GM18511 (cell line): ENCODE results near the gene INSL4.
A peak's percentile ranks its signal among the peaks of the same experiment; 100 is the strongest.

Experiments used
- ATAC-seq: cut with Tn5 transposase; IDR thresholded peaks from one replicate; pipeline ENCODE4 v1.9.1; 2021; ENCODE audit warnings: mild to moderate bottlenecking, moderate library complexity; ENCODE audit not compliant: unreplicated experiment

INSL4 gene

GRCh38 chr9:5231212-5231611 lies at the start of gene INSL4:
INSL4 (plus strand) TSS chr9:5231419; CDS start chr9:5231524, 105 bp downstream.
- ATAC-seq: no peak

DNA sequence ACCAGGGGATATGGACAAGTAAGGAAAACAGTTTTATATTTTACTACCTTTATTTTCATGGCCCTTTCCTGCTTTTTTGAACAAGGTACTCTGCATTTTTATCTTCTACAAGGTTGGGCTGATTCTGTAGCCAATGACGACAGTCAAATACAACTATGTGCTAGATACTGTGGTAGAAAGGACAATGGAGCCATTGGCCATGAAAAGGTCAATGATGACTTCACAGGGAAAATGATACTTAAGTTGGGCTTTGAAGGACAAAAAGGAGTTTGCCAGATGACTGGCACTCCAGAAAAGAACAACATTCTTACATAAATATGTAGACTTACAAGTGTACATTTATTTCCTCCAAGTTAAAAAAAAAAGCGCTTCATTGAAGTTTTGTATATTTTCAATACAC lies 46.4 kb upstream of the INSL4 start:
- no peak for ATAC-seq

- no peak for ATAC-seq
These were observed 45.9 kb upstream of the INSL4 start, which contains the start of gene INSL6 for GRCh38 chr9:5185220-5185840. INSL6 (minus strand) TSS chr9:5185639; CDS start chr9:5185602, 37 bp downstream.

- ATAC-seq: no peak
These were observed 44.6 kb upstream of the INSL4 start for GRCh38 chr9:5186416-5187169.

GRCh38 chr9:5188060-5188984 lies 42.9 kb upstream of the INSL4 start:
- ATAC-seq: no peak

DNA sequence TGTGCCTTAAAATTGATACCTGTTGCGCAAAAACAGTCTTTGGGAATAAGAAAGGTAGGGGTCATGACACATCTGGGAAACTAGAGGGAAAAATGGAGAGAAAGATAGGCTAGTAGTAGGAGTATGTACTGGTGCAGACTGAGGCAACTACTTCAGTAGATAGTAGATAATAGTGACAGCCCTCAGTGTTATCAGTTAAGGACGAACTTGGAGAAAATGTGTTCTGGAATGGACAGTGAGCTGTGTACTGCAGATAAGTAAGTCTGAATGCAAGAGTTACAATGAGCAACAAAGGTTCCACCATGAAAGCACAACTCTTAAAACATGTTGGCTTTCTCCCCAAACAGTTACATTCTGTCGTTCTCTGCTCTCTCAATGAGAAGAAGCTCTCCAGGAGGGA lies 39.2 kb upstream of the INSL4 start:
- no peak for ATAC-seq

GRCh38 chr9:5193345-5193744 lies 37.9 kb upstream of the INSL4 start:
- no peak for ATAC-seq

DNA sequence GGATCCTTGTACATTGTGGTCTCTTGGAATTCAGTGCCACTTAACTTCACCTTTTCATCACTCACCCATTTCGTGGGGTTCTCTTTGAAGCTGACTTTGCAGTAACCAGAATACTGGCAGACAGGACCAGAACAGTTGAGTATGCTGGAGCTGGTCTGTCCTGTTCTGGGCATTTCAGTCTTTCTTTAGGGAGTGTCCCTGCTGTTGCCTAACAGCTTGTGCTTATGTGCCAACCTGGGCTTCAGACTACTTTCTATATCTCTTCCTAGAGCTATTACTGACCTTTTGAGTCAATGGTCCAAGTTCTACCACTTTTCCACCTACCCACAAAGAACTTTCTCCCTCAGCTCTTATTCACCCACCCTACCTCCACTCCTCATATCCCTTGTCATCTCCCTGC lies 35.8 kb upstream of the INSL4 start:
- ATAC-seq: no peak

GRCh38 chr9:5205071-5205470 lies 26.1 kb upstream of the INSL4 start:
- ATAC-seq: no peak

DNA sequence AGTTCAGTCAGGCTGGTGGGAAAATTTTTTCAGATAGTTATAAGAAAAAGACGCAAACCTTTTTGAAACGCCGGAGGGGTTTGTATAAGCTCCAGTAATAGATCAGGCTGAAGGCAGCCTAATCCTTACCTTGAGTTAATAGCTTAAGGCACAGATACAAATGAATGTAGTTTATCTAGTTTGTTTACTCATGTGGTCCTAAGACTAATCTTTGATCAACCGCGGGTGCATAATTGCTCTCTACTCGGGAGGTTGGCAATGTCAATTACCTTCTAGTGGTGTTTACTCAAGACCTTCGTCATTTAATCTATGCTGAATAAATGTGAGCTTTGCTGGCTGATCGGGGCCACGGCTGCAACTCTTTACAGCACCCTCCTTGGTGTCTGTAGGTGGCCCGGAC lies 665 bp upstream of the INSL4 start:
- ATAC-seq: no peak

DNA sequence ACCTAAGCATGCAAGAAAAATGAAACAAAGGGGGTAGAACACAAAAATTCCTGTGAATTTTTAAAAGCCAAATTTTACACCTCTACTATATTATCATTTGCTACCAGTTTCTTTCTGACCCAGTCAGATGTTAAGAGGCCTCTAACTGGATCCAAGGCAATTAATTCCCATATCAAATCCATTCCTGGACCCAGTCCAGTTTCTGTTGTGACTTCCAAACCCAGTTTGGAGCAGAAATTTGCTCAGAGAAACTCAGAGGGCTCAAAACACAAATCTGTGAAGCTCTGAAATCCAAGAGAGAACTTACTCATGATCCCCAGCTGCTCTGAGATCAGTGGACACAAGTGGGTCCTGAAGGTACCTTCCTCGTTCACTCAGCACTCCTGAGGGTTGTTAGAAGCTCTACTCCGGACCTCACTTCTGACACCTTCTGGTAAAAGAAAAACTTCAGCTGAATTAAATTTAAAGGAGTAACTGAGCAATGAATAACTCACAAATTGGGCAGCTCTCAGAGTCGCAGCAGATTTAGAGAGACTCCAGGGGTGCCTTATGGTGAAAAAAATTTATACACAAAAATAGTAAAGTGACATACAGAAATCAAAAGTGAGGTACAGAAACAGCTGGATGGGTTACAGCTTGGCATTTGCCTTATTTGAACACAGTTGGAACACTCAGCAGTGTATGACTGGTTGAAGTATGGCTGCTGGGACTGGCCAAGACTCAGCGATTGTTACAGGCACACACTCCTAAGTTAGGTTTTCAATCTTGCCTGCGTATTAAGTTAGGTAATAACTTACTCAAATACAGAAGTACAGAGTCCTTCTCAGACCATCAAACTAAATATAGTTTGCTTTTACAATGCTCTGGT lies 32.4 kb downstream of the INSL4 start:
- peak; percentile 75 for ATAC-seq

DNA sequence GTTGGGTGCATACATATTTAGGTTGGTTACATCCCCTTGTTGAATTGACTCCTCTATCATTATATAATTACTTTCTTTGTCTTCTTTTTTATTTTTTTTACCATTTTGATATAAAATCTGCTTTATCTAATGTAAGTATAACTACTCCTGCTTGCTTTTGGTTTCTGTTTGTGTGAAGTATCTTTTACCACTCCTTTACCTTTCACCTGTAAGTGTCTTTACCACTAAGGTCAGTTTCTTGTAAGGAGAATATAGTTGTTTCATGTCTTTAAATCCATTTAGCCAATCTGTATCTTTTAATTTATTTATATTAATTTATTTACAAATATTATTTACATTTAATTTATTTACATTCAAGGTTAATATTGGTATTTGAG lies 33.0 kb downstream of the INSL4 start:
- peak; percentile 65 for ATAC-seq

GRCh38 chr9:5265939-5266338 lies 34.7 kb downstream of the INSL4 start:
- no peak for ATAC-seq

DNA sequence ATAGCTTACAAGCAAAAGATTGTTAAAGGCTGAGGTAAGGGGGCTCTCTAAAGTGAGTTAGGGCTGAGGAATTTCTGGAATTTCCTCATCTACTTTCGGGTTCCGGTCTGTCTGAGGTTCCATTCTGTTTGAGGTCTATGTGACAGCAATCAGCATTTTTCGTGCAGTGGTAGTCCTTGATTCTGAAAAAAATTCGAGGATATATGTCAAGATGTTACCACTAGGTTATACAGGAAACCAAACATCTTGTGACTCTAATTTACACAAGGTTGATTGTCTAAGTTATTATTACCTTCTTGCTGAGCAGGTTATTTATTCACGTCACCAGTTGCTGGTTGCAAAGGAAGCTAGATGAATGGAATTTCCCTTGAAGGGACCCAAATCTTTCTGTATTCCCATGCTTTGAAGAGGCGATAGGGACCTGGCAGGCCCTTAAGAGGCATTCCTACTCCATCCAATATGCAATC lies 38.1 kb downstream of the INSL4 start:
- ATAC-seq: no peak

DNA sequence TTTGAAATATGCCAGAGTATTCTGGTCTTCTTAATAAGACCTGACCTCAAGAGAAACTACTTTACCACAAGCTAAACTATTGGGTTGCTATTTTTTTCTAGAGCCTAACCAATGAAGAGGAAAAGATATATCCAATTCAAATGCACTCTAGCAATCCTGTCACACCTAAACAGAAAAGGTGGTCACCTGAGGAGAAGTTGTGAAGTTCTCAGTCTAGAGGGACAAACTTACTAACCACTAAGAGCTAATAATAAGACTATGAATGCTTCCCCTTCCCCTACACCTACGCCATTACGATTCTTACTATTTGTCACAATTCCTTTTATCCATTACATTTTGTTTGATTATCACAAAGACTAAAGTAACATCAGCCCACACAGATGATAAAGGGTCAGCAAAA lies 43.6 kb downstream of the INSL4 start:
- peak; percentile 66 for ATAC-seq

DNA sequence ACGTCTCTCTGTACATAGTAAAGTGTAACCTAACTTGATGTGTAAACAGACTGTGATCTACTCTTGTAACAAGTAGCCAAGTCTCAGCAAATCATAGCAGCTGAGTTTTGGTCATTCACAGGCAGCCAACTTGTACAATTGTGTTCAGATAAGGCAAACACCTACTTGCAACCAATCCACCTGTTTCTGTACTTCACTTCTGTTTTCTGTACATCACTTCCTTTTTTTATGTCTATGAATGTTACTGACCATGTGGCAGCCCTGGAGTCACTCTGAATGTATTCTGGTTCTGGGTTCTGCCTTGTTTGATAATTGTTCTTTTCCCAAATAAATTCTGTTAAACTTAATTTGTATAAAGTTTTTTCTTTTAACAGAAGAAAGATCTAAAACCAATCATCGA lies 47.3 kb downstream of the INSL4 start:
- ATAC-seq: no peak
